ENCODE measurements around the gene ZNG1B. TPM values are rescaled to one million over a fixed set of nuclear protein-coding genes. Genes with fewer than 3 reads are reported as not detected.
"Not testable (repeated sequence)": the region's sequence is repeated elsewhere in the genome, so short reads cannot be mapped to it uniquely, and the experiment has no call there.

ZNG1B gene
- total RNA-seq, 1 experiment from 2014 or later = 31.6 TPM

DNA sequence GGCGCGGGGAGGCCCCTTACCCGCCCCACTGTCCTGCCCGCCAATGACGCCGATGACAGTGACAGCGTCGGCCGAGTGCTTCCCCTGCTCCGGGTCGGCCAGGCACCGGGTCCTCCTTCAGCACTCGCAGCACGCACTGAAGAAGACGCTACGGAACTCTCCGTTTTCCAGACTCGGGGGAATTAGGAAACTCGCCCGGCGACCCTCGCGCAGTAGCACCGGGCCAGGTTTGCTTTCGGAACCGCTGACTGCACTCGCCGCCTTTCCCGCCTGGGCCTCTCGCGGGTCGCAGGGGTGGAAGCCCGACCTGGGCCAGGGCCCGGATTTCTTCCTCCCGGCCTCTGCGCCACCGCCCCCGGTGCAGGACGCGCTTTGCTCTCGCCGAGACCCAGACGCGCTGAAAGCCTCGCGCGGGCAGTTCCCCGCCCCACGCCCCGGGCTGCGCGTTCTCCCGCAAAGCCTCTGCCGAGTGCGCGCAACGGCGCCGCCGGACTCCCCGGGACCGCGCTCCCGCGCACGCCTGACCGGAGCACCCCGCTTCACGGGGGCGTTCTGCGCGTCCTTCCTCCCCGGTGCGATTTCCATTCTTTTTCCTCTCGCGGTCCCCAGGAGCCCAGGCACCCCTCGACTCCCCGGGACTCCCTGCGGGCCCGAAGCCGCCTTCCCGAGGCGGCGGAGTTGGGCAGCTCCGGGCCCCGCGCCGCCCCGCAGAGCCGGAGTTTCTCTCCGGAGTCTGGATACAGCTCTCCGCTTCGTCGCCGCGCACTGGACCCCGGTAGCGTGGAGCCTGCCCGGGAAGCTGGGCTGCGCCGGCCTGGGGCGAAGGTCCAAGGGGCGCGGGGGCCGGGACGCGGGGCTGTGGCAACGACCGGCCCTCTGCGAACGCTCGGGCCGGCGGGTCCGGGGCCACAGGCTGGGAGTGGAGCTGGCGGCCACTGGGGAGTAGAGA is 65.9 kb downstream of the ZNG1B start:
- DNase-seq (ENCODE audit: low read depth) = not testable (repeated sequence)

DNA sequence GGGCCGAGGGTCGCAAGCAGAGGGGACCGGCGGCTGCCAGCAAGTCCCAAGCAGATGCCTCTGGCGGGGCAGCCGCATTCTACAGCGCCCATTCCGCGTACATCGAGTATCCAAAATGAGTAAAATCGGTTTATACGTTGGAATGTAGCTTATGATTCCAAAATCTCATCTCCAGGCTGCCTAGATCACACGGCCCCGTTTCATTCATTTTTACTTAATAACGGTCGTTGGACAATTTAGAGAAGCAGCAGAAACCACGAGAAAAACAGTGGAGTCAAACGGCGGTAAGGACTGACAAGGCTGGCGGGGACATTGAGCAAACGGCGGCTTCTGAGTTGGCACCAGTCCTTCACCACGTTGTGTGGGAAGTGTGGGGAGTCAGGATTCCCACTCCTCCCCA is 66.6 kb downstream of the ZNG1B start:
- DNase-seq (ENCODE audit: low read depth) = not testable (repeated sequence)

DNA sequence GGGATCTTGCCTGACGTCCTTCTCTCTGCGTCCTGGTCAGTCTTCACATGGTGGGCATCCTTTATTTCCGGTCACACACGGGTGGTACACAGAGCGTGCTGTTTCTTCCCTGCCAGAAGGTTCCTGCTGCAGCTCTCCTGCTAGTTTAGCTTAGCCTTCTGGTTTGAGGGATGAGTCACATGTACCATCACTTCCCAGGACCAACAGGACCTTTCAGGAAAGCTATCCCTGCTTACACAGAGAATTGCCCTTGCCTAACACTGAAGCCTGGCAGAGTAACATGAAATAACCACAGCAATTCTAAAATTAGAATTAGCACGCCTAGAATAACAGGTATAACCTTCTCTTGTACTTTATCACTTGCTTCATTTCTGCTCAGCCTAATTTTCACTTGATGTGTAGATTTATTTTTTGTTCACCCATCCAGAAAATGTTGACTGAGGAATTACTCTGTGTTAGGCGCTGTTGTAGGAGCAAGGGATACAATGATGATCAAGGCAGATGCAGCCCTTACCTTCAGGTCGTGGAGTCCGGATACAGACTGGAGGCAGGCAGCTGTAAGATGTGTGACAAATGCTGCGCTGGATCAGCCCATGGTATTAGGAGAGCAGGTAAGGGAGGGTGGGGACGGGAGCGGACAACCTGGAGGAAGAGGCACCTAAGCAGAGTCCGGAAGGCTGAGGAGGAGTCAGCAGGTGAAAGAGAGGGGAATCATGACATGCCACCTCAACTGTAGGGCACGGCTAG is 70.1 kb downstream of the ZNG1B start:
- not testable (repeated sequence) for DNase-seq (ENCODE audit: low read depth)

DNA sequence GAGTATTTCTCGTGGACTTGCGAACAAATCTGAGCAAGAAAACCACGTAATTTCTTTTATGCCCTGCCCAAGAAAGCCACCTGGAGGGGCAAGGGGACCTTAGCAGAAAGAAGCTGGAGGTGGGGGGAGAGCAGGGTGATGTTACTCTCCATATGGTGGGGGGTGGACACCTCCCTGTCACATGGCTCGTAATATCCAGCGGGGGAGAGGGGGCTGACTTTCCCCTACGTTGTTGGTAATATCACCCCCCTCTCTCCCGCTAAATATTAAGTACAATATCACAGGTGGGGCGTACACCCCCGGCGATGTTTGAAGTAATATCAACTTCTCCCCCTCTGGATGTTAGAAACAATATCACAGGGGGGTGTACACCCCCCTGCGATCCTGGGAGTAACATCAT is 70.7 kb downstream of the ZNG1B start:
- not testable (repeated sequence) for DNase-seq (ENCODE audit: low read depth)

DNA sequence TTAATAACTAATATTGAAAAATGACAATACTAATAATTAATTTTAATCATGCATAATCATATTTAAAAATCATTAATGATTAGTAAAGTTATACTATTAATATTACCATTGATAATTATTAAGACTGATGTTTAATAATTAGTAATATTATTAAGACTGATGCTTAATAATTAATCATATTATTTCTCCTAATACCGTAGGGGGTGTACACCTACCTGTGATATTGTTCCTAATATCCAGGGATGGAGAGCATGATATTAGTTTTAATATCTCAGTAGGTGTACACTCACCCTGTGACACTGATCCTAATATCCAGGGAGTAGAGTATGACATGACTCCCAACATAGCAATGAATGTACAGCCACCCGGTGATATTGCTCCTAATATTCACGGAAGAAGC is 73.4 kb downstream of the ZNG1B start:
- not testable (repeated sequence) for DNase-seq (ENCODE audit: low read depth)

DNA sequence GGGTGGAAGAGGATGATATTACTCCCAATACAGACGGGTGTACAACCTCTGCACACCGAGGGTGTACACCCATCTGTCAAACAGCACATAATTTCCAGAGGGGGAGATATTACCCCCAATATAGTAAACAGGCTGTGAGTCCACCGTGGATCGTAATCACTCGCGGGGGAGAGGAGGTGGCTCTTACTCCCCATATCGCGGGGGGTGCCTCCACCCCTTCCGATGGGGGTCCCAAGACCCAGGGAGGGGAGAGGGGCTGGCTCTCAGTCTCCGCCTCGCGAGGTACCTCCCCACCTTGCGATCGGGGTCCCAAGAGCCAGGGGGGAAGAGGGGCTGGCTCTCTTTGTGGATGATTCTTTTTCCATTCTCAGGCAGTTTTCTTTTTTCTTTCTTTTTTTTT is 74.4 kb downstream of the ZNG1B start:
- DNase-seq (ENCODE audit: low read depth) = not testable (repeated sequence)

DNA sequence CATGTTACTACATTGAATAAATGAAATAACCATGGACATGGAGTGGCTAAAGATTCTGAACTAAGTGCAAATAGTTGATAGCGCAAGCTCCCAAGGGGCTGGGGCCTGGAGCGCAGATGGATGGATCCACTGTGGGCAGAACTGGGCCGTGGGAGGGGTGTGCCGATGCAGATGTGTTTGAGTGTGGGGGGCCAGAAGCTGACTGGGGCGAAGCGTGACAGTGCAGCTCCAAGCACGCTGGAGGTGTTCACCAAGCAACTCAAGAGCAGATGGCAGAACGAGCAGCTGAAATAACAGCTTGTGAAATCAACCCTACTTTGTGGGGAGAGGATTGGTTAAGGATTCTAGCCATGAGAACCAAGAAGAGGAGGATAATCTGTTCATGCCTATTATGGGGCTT is 78.0 kb downstream of the ZNG1B start:
- DNase-seq (ENCODE audit: low read depth) = not testable (repeated sequence)

DNA sequence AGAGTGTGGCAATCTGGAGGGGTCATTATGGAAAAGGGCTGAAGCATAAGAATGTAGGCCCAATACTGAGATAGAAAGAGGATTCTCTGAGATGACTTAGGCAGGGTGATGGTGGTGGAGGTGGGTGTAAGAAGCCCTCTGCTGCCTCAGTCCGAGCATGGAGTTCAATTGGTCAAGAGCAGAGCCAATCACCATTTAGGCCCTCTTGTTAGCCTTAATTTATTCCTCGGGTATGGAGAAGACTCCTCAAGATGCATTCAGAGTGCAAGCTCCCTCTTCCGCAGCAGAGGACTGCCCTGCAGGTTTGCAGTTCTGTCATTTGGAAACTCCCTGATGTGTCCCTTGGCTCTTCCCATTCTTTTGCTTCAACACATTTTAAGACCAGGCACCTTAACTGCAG is 78.5 kb downstream of the ZNG1B start:
- not testable (repeated sequence) for DNase-seq (ENCODE audit: low read depth)

DNA sequence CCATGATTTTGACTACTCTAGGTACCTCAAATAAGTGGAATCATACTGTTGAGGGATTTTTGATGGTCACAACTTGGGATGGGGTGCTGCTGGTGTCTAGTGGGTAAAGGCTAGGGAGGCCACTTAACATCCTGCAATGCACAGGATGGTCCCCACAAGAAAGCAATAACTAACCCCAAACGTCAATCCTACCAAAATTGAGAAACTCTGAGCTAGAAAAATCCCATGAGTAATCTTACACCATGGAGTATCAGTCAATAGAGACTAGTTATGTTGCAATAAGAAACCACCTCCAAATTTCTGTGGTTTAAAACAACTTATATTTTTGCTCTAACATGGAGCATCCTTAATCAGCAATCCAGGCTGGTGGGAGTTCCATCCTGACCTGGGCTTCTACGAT is 79.5 kb downstream of the ZNG1B start:
- DNase-seq (ENCODE audit: low read depth) = not testable (repeated sequence)

DNA sequence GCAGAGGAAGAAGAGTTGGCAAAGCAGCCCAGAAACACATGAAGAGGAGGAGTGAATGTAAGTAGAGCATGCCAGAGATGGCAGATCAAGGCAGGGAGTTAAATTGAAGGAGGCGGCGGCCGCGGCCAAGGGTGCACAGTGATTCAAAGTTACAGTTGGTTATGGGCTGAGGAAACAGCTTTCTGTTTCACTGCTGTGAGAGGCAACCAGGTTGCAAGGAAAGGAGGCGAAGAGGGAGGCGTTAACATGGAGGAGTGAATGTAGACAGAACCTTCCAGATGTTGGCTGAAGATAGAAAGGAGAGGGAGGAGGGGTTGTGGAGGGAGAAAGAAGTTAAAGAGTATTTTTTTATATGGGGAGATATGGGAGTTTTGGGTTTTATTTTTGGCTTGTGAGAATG is 83.3 kb downstream of the ZNG1B start:
- DNase-seq (ENCODE audit: low read depth) = not testable (repeated sequence)

DNA sequence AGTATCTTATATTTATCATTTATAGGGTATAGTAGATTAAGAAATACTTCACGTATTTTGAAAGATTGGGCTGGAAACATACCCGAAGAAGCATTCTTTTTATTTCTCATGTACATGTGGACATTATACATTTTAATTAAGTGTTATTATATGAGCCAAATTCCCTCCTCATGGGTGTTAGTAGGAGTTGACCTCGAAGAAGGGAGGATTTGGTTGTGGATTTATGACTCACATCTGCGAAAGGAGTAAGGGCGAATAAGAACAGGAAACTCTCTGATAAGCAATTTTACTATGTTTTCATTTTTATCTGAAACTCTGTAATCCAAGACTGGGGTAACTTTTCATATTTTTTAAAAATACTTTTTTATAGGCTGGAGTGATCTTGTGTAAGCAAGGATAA is 84.0 kb downstream of the ZNG1B start:
- not testable (repeated sequence) for DNase-seq (ENCODE audit: low read depth)

DNA sequence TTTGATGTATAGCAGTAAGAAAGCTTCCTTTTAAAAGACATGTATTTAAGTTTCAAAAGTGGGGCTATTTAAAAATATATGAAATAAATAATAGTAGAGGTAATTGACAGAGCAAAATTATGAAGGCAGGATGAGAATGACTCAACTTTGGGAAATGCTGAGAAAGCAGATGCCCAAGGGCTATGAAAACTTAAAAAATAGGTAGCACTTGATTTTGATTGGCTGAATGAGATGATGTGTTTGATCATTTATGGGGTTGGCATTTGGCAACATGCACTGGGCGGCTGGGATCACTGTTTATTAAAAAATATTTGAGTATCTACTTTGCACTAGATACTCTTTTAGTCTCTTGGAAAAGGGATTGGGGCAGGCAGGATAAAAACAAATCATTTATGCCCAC is 87.5 kb downstream of the ZNG1B start:
- DNase-seq (ENCODE audit: low read depth) = not testable (repeated sequence)

DNA sequence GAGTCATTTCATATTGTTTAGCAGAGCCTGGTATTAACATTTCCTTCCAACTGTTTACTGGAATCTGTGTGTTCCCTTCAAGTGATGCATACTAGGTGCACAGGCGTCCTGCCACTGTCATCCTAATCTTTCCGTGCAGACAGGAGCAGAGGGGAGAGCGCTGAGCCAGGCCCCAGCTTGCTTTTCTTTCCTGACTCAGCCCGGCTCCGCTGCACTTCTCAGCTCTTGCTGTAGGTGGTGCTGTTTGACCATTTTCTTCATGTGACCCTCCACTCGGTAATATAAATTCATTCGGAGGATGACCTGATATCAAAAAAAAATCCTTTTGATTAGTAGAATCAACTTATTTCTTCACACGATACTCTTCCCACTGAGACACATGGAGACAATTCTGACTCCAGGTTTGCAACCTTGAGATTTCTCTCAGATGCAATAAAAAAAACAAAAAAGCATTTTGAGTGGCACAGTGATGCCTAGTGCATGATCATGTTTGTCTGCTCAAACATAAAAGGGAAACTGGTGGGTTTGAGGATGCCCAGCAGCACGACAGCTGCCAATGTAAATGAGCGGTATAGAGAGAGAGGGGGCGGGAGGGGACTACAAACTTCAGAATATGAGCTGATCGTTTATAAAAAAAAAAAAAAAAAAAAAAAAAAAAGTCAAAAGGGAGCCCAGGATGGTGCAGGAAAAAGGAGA is 90.0 kb downstream of the ZNG1B start:
- DNase-seq (ENCODE audit: low read depth) = not testable (repeated sequence)

DNA sequence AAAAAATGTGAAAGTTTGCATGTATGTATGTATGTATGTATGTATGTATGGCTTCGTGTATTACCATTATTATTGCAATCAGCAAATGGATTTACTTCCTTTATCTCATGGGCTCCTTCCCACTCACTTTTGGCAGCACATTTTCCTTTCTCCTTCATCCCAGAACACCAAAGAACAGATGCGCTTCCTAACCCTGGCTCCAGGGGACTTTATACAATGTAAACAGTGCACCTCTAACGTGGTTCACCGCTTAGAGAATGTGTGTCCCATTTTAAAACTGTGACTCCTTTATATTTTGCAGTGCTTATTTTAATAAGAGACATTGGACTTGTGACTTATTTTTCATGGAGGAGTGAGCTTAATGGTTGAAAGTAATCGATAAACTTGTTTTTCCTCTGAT is 90.6 kb downstream of the ZNG1B start:
- not testable (repeated sequence) for DNase-seq (ENCODE audit: low read depth)

DNA sequence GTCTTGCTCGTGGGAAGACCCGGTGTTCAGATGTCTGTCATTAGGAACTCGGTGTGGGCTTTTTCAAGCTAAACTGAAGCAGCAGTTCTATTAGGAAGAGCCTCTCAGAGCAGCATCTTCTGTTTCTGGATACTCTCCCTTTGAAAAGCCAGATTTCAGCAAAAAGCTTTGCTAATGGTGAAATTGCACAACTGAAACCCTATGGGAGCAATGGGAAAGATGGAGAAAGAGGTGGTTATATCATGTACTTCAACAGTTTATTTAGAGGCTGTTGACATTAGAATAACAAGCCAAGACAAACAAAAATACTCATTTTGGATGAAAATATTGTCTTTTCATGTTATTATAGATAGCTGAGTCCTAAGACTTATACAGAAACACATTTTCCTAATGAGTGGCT is 91.4 kb downstream of the ZNG1B start:
- not testable (repeated sequence) for DNase-seq (ENCODE audit: low read depth)

DNA sequence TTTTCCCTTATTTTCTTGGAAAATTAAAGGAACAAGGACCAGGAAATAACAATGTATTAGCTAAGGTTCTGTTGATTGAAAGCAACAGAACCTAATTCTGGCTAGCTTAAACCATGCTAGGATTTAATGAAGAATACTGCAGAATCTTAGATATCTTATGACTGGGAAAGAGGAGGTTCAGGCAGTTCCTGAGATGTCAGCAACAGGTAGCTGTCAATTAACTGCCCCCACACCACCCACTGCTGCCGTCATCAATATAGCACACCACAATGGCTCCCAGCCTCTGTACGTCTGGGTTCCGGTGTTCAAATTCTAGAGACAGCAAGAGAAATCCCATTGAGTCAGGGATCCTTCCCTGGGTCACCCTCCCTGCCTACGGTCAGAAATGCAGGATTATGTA is 95.5 kb downstream of the ZNG1B start:
- not testable (repeated sequence) for DNase-seq (ENCODE audit: low read depth)

DNA sequence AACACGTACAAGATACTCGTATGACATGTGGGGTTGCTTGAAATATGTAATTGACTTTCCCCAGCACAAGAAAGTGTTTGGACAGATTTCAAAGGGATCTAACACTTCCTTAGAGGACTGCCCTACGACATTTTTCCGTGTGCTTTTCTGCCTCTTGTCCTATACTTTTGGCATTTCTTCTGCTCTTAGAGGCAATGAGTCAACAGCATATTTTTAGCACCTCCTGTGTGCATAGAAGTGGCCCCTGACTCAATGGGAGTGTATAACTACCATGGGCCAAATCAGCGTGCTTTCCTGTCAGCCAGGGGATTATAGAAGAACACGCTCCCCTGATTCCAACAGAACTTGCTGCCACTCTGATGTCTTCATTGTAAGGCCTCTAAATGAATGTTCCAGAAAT is 99.1 kb downstream of the ZNG1B start:
- not testable (repeated sequence) for DNase-seq (ENCODE audit: low read depth)

DNA sequence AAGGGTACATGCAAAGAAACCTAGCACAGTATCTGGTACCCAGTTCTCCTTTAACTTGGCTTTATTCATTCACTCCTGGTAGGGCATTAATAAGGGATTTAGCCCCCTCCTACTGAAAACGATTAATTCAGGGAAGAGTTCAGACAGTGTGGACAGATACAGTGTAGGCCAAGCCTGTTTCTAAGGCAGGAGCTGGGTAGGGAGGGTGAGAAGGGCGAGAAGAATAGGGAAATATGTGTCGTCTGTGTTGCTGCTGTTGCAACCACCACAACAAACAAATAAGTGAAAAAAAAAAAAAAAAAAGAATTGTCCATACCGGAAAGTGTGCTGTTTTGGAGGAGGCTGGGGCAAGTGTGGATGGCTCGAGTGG is 103.3 kb downstream of the ZNG1B start:
- not testable (repeated sequence) for DNase-seq (ENCODE audit: low read depth)

DNA sequence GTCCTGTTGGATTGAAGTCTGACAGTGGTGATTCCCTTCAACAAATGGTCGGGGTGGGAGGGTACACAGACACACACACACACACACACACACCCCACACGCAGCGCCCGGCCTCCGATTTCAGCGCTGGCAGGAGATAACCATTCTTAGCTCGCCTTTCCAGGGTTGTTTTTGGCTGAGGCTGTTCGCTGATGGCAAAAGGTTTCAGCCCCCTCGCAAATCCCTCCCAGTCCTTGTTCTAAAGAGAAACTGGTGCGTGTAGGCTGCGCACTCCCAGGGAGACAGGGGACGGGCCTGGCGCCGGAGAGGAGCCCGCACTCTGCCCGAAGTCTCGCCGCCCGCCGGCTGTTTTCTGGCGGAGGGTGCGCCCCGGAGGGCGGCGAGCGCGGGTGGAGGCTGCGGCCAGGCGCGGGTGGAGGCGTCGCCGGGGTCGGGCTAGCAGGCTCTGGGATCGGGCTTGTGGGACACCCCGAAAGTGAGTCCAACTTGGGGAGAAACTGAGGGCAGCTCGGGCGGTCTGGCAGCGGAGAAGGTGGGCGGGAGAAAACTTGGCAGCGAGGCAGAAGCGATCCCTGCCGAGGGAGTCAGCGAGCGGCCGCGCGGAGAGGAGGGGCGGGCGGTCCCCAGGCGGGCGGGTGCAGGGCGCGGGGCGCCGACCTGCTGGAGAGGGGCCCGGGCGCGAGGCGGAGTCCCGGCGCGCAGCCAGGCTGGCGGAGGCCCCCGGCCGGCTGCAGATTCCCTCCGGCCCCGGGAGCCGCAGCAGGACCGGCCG is 103.9 kb downstream of the ZNG1B start:
- DNase-seq (ENCODE audit: low read depth) = not testable (repeated sequence)

DNA sequence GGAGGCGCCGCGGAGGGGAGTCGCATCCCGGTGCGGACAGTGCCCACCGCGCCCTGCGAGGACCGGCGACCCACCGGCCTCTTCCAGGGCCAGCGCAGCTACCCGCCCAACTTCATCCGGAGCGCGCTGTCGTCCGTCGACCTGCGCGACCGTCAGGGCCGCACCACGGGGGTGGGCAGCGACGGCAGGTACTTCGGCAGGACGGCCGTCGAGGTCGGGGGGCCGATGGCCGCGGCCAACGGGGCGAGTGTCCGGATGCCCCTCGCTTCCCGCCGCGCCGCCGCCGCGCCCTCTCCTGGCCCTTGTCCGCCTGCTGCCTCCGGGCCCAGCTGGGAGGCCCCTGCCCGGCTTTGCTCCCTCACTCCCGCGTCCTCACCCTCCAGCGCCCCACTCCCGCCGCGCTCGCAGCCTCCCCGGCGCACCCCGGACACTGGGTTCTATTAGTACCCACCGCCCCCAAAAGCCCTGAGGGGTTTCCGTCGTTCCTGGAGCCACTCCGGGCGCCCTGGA is 104.5 kb downstream of the ZNG1B start:
- not testable (repeated sequence) for DNase-seq (ENCODE audit: low read depth)

DNA sequence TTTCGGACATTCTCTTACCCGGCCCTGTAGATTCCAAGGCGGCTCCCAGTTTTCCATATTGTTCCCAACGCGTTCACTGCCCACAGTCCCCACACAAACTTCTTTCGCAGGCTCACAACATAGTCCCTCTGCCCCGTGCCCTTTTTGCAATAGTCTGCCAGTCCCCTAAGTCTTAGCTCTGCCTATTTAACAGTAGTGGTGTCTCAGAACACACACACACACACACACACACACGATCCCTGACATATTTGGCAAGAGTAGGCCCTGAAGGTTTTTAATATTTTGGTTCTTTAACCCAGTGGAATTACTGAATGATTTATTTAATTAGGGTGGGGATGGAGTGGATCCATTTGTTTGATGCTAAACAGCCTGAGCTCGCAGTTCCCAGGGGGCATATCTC is 105.0 kb downstream of the ZNG1B start:
- DNase-seq (ENCODE audit: low read depth) = not testable (repeated sequence)
